Peyer's patch (tissue), 4 donors: ENCODE data around the gene SMIM14. TPM values are rescaled to one million over a fixed set of nuclear protein-coding genes. Genes with fewer than 3 reads are reported as not detected.

Experiments
- DNase-seq, 3 donors: peaks; one replicate each; pipeline ENCODE4 v3.0.0-alpha.2; 2017 to 2019
- H3K27ac ChIP-seq, 4 donors: fragments of 200-600 bp; sonication (generic); one replicate each; pipeline ENCODE4 v1.5.1; 2016 to 2019
- H3K27me3 ChIP-seq, 2 donors: fragments of 200-600 bp; sonication (generic); one replicate each; pipeline ENCODE4 v1.5.1; 2019
- H3K36me3 ChIP-seq, 3 donors: fragments of 200-600 bp; sonication (generic); one replicate each; pipeline ENCODE4 v1.5.1; 2016 to 2019
- H3K4me1 ChIP-seq, 4 donors: fragments of 200-600 bp; sonication (generic); one replicate each; pipeline ENCODE4 v1.5.1; 2016 to 2019
- H3K4me3 ChIP-seq, 4 donors: fragments of 200-600 bp; sonication (generic); 1 replicate in 3 of 4; 2 replicates in 1 of 4; pipeline ENCODE4 v1.5.1; 2016 to 2019; ENCODE audit warnings: mild to moderate bottlenecking in 1 of 4
- H3K9me3 ChIP-seq, 4 donors: fragments of 200-600 bp; sonication (generic); one replicate each; pipeline ENCODE4 v1.5.1; 2016 to 2019; ENCODE audit warnings: mild to moderate bottlenecking in 1 of 4
- POLR2A ChIP-seq, 2 donors: fragments of 450-650 bp; IDR thresholded peaks; one replicate each; pipeline ENCODE4 v1.5.1; 2017; ENCODE audit warnings: antibody characterized with exemption in 2 of 2, mild to moderate bottlenecking in 2 of 2, moderate library complexity in 2 of 2
- total RNA-seq, 4 donors: library from RNA; depleted of rRNA; stranded (reverse); fragments of >200 nt; gene quantifications; one replicate each; pipeline ENCODE4 v1.1.0, GENCODE V29; 2016
- TF ChIP-seq, protein P1 (sequence below), 6 experiments: fragments of 450-650 bp in 4 of 6; fragments of 200-600 bp in 2 of 6; sonication (generic) in 1 of 6; IDR thresholded peaks; one replicate each; pipeline ENCODE4 v1.5.1; 2017 to 2019; ENCODE audit warnings: antibody characterized with exemption in 6 of 6, mild to moderate bottlenecking in 3 of 6, moderate library complexity in 1 of 6

The SMIM14 gene
- total RNA-seq, 4 donors from 2014 or later = 27.7 to 49.6 (median 39.8) TPM

- Histone ChIP-seq H3K27ac (peak overlapping the region in 1 of 4 donors; percentile 59), H3K27me3 (no peaks in the 10 kb centered on the region), H3K9me3 (no peaks in the 10 kb centered on the region), H3K36me3 (peaks cover 0 to 30% (median 0%) of the 10 kb centered on the region in 3 donors), H3K4me3 (no peak overlapping the region), H3K4me1 (peaks cover 0 to 2% (median 0%) of the 10 kb centered on the region in 4 donors)
- no peak for DNase-seq
- TF ChIP-seq POLR2A (IDR thresholded peaks at IDR 0.05) = no peak
- TF ChIP-seq, protein P1, sequence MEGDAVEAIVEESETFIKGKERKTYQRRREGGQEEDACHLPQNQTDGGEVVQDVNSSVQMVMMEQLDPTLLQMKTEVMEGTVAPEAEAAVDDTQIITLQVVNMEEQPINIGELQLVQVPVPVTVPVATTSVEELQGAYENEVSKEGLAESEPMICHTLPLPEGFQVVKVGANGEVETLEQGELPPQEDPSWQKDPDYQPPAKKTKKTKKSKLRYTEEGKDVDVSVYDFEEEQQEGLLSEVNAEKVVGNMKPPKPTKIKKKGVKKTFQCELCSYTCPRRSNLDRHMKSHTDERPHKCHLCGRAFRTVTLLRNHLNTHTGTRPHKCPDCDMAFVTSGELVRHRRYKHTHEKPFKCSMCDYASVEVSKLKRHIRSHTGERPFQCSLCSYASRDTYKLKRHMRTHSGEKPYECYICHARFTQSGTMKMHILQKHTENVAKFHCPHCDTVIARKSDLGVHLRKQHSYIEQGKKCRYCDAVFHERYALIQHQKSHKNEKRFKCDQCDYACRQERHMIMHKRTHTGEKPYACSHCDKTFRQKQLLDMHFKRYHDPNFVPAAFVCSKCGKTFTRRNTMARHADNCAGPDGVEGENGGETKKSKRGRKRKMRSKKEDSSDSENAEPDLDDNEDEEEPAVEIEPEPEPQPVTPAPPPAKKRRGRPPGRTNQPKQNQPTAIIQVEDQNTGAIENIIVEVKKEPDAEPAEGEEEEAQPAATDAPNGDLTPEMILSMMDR (IDR thresholded peaks at IDR 0.05) = no peak
These were observed 30.2 kb downstream of the SMIM14 start for GRCh38 chr4:39608451-39608850.

- Histone ChIP-seq H3K36me3 (peaks cover 0 to 47% (median 0%) of the 10 kb centered on the region in 3 donors), H3K4me3 (no peak overlapping the region), H3K4me1 (no peaks in the 10 kb centered on the region), H3K27ac (no peak overlapping the region), H3K9me3 (no peaks in the 10 kb centered on the region), H3K27me3 (no peaks in the 10 kb centered on the region)
- DNase-seq = no peak
- TF ChIP-seq POLR2A (IDR thresholded peaks at IDR 0.05) = no peak
- TF ChIP-seq, protein P1 (IDR thresholded peaks at IDR 0.05) = no peak
These were observed 31.9 kb downstream of the SMIM14 start for GRCh38 chr4:39606747-39607146.

GRCh38 chr4:39597695-39598381 lies 40.8 kb downstream of the SMIM14 start:
- no peaks in the 10 kb centered on the region for H3K9me3 ChIP-seq
- no peak overlapping the region for H3K4me3 ChIP-seq
- H3K27ac ChIP-seq = no peak overlapping the region
- H3K4me1 ChIP-seq = no peaks in the 10 kb centered on the region
- H3K27me3 ChIP-seq = no peaks in the 10 kb centered on the region
- peaks cover 0 to 29% (median 0%) of the 10 kb centered on the region in 3 donors for H3K36me3 ChIP-seq
- no peak for DNase-seq
- TF ChIP-seq, protein P1 (IDR thresholded peaks at IDR 0.05) = no peak
- TF ChIP-seq POLR2A (IDR thresholded peaks at IDR 0.05) = no peak

GRCh38 chr4:39596971-39597370 lies 41.7 kb downstream of the SMIM14 start:
- H3K27me3 ChIP-seq = no peaks in the 10 kb centered on the region
- no peaks in the 10 kb centered on the region for H3K4me1 ChIP-seq
- no peak overlapping the region for H3K4me3 ChIP-seq

DNA sequence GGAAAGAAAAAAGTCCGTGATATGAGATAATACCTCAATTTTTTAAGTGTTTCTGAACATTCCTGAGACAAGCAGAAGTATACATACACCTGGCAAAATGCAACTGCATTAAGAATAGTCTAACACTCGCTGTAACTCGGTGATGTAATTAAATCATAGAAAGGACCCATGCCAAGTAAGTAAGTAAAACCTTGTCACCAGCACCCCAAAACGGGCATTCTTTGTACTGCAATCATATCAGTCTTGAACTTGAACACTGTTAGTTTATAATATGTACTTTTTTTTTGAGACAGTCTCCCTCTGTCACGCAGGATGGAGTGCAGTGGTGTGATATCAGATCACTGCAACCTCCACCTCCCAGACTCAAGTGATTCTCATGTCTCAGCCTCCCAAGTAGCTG lies 47.4 kb downstream of the SMIM14 start:
- peak in 1 of 3 donors; percentile 59 for DNase-seq
- no peaks in the 10 kb centered on the region for H3K4me1 ChIP-seq
- H3K27ac ChIP-seq = no peak overlapping the region
- H3K36me3 ChIP-seq = no peaks in the 10 kb centered on the region
- no peak overlapping the region for H3K4me3 ChIP-seq
- H3K27me3 ChIP-seq = no peaks in the 10 kb centered on the region
- TF ChIP-seq POLR2A (IDR thresholded peaks at IDR 0.05) = no peak
- TF ChIP-seq, protein P1 (IDR thresholded peaks at IDR 0.05) = peak in 3 of 6 experiments; percentile 58 to 74 (median 64)
- no peaks in the 10 kb centered on the region for H3K9me3 ChIP-seq

More at GRCh38 chr4:39596971-39597370, 41.7 kb downstream of the SMIM14 start:
- DNase-seq = no peak
- H3K27ac ChIP-seq = no peak overlapping the region
- no peaks in the 10 kb centered on the region for H3K9me3 ChIP-seq
- TF ChIP-seq POLR2A (IDR thresholded peaks at IDR 0.05) = no peak
- peaks cover 0 to 20% (median 0%) of the 10 kb centered on the region in 3 donors for H3K36me3 ChIP-seq

- H3K27ac ChIP-seq = no peak overlapping the region
- H3K27me3 ChIP-seq = no peaks in the 10 kb centered on the region
- no peaks in the 10 kb centered on the region for H3K9me3 ChIP-seq
- no peak overlapping the region for H3K4me3 ChIP-seq
- no peaks in the 10 kb centered on the region for H3K4me1 ChIP-seq
- no peaks in the 10 kb centered on the region for H3K36me3 ChIP-seq
- no peak for DNase-seq
- TF ChIP-seq, protein P1 (IDR thresholded peaks at IDR 0.05) = no peak
- no peak for TF ChIP-seq POLR2A (IDR thresholded peaks at IDR 0.05)
These were observed 50.8 kb downstream of the SMIM14 start for GRCh38 chr4:39587881-39588280.
